HG03097 (cell line): ENCODE data around the gene DHRS3.

ENCODE experiments used
- ATAC-seq: cut with Tn5 transposase; IDR thresholded peaks from one replicate; pipeline ENCODE4 v1.9.1; 2021; ENCODE audit not compliant: unreplicated experiment, low FRiP score

Gene DHRS3

GRCh38 chr1:12618661-12618964, 603 bp upstream of the DHRS3 start:
- ATAC-seq, result no peak

DNA sequence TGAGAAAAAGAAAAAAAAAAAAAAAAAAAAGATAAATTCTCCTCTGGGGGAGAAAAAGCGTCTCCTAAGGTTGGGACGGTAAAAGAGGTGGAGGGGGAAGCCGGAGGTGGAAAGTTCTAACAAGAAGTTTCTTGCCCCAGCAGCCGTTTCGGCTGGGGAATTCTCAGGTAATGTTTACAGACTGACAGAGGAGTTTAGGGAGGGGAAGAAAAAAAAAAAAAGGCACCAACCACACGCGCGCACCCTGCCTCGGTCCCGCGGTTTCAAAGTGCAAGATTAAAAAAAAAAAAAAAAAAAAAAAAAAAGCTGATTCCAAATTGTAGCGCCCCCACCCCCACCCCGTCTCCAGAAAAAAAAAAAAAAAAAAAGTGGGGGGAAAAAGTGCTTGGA, 504 bp downstream of the DHRS3 start:
- ATAC-seq, result no peak

- ATAC-seq, result no peak
Observed at GRCh38 chr1:12616709-12617373, 1.2 kb downstream of the DHRS3 start.

- no peak for ATAC-seq
Observed at GRCh38 chr1:12615865-12616708, 1.9 kb downstream of the DHRS3 start.

GRCh38 chr1:12615159-12615864, 2.7 kb downstream of the DHRS3 start:
- ATAC-seq, result no peak

DNA sequence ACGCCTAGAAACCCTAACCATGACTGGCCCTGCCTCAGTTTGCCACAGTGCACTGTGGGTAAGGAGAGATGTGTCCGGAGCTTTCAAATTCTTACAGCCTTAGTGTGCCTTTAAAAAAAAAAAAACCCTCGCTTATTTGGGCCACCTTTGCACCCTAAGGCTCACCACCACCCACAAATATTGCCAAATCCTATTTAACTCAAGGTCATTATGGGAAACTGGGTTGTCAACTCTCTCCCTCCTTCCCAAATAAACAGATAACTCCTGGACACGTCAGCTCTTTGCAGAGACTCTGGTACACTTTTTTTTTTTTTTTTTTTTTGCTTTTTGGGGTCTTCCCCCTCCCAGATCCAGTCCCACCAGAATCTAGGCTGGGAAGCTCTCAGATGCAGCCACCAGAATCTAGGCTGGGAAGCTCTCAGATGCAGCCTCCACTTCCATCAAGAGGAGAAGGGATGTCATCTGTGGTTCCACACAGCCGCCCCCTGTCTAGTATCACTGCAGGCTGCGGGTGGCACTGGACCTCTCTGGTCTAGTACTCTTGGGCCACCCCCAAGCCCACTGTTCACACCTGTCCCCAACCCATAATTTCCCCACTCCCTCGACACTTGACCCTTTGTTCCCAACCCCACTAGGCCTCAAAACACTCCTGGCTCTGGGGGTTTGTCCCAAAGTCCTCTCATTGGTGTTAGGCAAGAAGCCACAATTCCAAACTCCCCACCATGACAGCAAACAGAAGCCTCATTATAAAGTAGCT, 3.4 kb downstream of the DHRS3 start:
- ATAC-seq, result no peak

- no peak for ATAC-seq
Observed at GRCh38 chr1:12613180-12613579, 4.8 kb downstream of the DHRS3 start.

- ATAC-seq, result no peak
Observed at GRCh38 chr1:12610941-12611340, 7.1 kb downstream of the DHRS3 start.

DNA sequence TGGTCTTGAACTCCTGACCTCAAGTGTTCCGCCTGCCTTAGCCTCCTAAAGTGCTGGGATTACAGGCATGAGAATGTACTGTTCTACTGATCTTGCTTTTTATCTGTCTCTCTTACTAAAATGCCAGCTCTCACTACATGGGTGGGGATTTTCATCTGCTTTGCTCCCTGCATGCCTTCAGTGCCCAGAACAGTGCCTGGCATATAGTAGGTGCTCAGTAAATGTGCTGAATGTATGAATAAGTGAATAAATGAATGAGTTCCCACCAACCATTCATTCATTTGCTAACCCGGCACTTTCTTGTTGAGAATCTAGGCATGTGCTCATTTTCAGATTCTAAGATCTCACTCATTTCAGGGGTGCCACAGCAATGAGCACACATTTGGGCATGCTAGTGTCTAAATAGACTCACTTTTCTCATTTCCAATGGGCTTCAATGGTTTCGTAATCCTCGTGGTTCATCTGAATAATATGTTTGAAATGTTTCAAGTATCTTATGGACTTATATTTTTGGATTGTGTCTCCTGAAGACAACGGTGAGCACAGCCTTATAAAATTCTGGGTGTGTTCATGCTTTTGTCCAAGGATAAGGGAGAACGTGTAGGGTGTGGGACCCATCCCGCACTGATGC, 7.6 kb downstream of the DHRS3 start:
- ATAC-seq, result no peak

- no peak for ATAC-seq
Observed at GRCh38 chr1:12609469-12610003, 8.5 kb downstream of the DHRS3 start.

GRCh38 chr1:12608311-12608957, 9.6 kb downstream of the DHRS3 start:
- ATAC-seq, result no peak

- no peak for ATAC-seq
Observed at GRCh38 chr1:12607263-12607662, 10.7 kb downstream of the DHRS3 start.

DNA sequence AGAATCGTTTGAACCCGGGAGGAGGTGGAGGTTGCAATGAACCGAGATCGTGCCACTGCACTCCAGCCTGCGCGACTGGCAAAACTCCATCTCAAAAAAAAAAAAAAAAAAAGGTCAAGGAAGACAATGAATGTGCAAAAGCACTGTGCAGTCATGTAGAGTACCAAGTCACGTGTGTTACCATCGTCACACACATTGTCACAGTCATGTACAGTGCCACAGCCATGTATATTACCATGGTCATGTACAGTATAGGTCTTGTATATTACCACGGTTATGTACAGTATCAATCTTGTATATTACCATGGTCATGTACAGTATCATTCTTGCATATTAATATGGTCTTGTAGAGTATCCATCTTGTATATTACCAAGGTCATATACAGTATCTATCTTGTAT, 13.0 kb downstream of the DHRS3 start:
- ATAC-seq, result no peak

DNA sequence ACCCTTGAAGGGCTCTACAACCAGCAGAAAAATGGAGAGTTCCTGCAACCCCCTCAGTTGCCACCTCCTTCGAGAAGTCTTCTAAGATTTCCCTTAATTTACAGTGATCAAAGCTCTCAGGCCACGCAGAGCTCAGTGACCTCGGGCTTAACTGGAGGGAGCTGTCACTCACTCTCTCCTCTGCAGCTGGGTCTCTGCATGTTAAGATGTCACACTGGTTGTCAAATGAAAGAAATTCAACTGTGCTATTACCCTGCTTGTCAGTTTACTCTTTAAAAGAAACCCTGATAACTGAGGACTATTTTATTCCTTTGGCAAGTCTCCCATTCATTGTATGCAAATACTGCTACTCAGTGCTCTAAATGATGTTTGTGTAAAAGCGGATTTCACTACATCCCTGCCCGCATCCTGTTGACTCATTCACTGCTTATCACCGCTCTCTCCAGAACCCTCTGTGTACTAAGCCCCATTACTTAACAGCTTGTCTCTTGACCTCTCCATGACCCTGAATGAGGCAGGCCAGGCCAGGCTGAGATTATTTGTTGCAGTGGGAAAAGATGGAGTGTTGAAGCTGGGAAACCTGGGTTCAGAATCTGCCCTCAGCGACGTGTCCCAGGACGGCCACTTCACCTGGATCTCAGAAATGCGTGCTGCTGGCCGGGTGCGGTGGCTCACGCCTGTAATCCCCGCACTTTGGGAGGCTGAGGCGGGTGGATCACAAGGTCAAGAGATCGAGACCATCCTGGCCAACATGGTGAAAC, 13.7 kb downstream of the DHRS3 start:
- no peak for ATAC-seq

GRCh38 chr1:12603224-12603623, 14.8 kb downstream of the DHRS3 start:
- ATAC-seq, result no peak

DNA sequence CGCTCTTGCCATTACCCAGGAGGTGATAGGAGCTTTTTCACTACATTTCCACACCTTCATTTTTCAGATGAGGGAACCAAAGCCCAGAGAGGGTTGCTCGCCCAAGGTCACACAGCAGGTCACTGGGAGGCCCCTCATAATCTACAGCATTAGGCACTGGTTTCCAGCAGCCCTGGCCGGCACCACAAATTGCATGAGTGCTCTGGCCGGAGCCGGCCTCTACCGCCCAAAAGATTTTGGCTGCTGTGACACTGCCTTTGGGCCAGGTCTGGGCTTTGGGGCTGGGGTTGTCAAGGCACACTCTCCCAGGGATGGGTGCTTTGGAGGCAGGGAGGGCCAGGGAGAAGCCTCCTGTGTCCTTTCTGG, 15.4 kb downstream of the DHRS3 start:
- ATAC-seq, result no peak

- ATAC-seq, result no peak
Observed at GRCh38 chr1:12601700-12602658, 16.0 kb downstream of the DHRS3 start.
